NT2/D1 (cell line): Measurements from ENCODE around the gene DPP8.

Experiments used
- DNase-seq: peaks from one replicate; pipeline ENCODE4 v3.0.0-alpha.2; 2011; ENCODE audit warnings: low read depth, low spot score
- H3K27me3 ChIP-seq: 2 replicates; pipeline ENCODE4 v1.6.0; 2011; ENCODE audit warnings: mild to moderate bottlenecking; ENCODE audit not compliant: insufficient read length, insufficient read depth
- H3K36me3 ChIP-seq: 2 replicates; pipeline ENCODE4 v1.6.1; 2011; ENCODE audit warnings: mild to moderate bottlenecking, low read length, mixed read lengths; ENCODE audit not compliant: insufficient read depth, insufficient read length
- H3K4me1 ChIP-seq: 2 replicates; pipeline ENCODE4 v1.5.1; 2011; ENCODE audit not compliant: insufficient read depth, insufficient read length
- H3K4me3 ChIP-seq: 2 replicates; pipeline ENCODE4 v1.5.1; 2011; ENCODE audit warnings: low read depth; ENCODE audit not compliant: insufficient read length
- H3K9ac ChIP-seq: 2 replicates; pipeline ENCODE4 v1.6.0; 2011; ENCODE audit warnings: low read depth; ENCODE audit not compliant: insufficient read length
- H3K9me3 ChIP-seq: 2 replicates; pipeline ENCODE4 v1.5.1; 2011; ENCODE audit warnings: mild to moderate bottlenecking, low read length; ENCODE audit not compliant: insufficient read depth
- SUZ12 ChIP-seq: IDR thresholded peaks from 2 replicates; pipeline ENCODE4 v1.6.1; 2011; ENCODE audit not compliant: insufficient read length, insufficient read depth; ENCODE audit errors: extremely low read depth
- YY1 ChIP-seq: IDR thresholded peaks from 2 replicates; pipeline ENCODE4 v1.6.1; 2011; ENCODE audit not compliant: insufficient read length, insufficient read depth
- ZNF274 ChIP-seq: IDR thresholded peaks from 2 replicates; pipeline ENCODE4 v1.6.1; 2011; ENCODE audit warnings: mild to moderate bottlenecking, low read depth, low read length

DPP8 gene

GRCh38 chr15:65414841-65415621, 102.5 kb downstream of the DPP8 start:
- Histone ChIP-seq H3K4me3 (peak overlapping the region; percentile 25), H3K27me3 (no peaks in the 10 kb centered on the region), H3K9me3 (no peaks in the 10 kb centered on the region), H3K36me3 (peaks cover 2% of the 10 kb centered on the region), H3K9ac (peak overlapping the region; percentile 69), H3K4me1 (peaks cover 40% of the 10 kb centered on the region)
- TF ChIP-seq ZNF274 (no peak), YY1 (no peak), SUZ12 (no peak)
- DNase-seq: peak; percentile 89

GRCh38 chr15:65413760-65414144, 103.7 kb downstream of the DPP8 start:
- peaks cover 45% of the 10 kb centered on the region for H3K4me1 ChIP-seq
- TF ChIP-seq YY1 (no peak), SUZ12 (no peak), ZNF274 (no peak)
- no peak for DNase-seq
- H3K9me3 ChIP-seq: no peaks in the 10 kb centered on the region
- H3K36me3 ChIP-seq: peaks cover 6% of the 10 kb centered on the region
- H3K27me3 ChIP-seq: no peaks in the 10 kb centered on the region
- no peak overlapping the region for H3K4me3 ChIP-seq
- H3K9ac ChIP-seq: no peak overlapping the region

- Histone ChIP-seq H3K4me3 (no peak overlapping the region), H3K4me1 (peaks cover 40% of the 10 kb centered on the region), H3K9me3 (no peaks in the 10 kb centered on the region), H3K36me3 (peaks cover 6% of the 10 kb centered on the region), H3K9ac (no peak overlapping the region), H3K27me3 (no peaks in the 10 kb centered on the region)
- TF ChIP-seq YY1 (no peak), SUZ12 (no peak), ZNF274 (no peak)
- no peak for DNase-seq
Measured at GRCh38 chr15:65413051-65413759, 104.3 kb downstream of the DPP8 start.

- no peak overlapping the region for H3K4me3 ChIP-seq
- H3K27me3 ChIP-seq: no peaks in the 10 kb centered on the region
- TF ChIP-seq ZNF274 (no peak), YY1 (no peak), SUZ12 (no peak)
- no peak for DNase-seq
- H3K9ac ChIP-seq: no peak overlapping the region
- H3K36me3 ChIP-seq: peaks cover 6% of the 10 kb centered on the region
- peaks cover 35% of the 10 kb centered on the region for H3K4me1 ChIP-seq
- no peaks in the 10 kb centered on the region for H3K9me3 ChIP-seq
Measured at GRCh38 chr15:65412556-65412955, 104.9 kb downstream of the DPP8 start.

GRCh38 chr15:65411465-65412071, 105.9 kb downstream of the DPP8 start:
- no peak overlapping the region for H3K9ac ChIP-seq
- H3K9me3 ChIP-seq: no peaks in the 10 kb centered on the region
- DNase-seq: no peak
- no peaks in the 10 kb centered on the region for H3K27me3 ChIP-seq
- no peak overlapping the region for H3K4me3 ChIP-seq
- H3K4me1 ChIP-seq: peaks cover 33% of the 10 kb centered on the region
- H3K36me3 ChIP-seq: peaks cover 11% of the 10 kb centered on the region
- TF ChIP-seq ZNF274 (no peak), YY1 (no peak), SUZ12 (no peak)

GRCh38 chr15:65410972-65411371, 106.5 kb downstream of the DPP8 start:
- TF ChIP-seq SUZ12 (no peak), YY1 (no peak), ZNF274 (no peak)
- Histone ChIP-seq H3K9me3 (no peaks in the 10 kb centered on the region), H3K4me1 (peaks cover 33% of the 10 kb centered on the region), H3K36me3 (peaks cover 13% of the 10 kb centered on the region), H3K27me3 (no peaks in the 10 kb centered on the region), H3K9ac (no peak overlapping the region), H3K4me3 (no peak overlapping the region)
- DNase-seq: no peak

- H3K9me3 ChIP-seq: no peaks in the 10 kb centered on the region
- no peak overlapping the region for H3K4me3 ChIP-seq
- peaks cover 33% of the 10 kb centered on the region for H3K4me1 ChIP-seq
- H3K27me3 ChIP-seq: no peaks in the 10 kb centered on the region
- TF ChIP-seq ZNF274: no peak
- TF ChIP-seq SUZ12: no peak
- no peak for TF ChIP-seq YY1
- no peak for DNase-seq
- H3K9ac ChIP-seq: no peak overlapping the region
- H3K36me3 ChIP-seq: peaks cover 13% of the 10 kb centered on the region
Measured at GRCh38 chr15:65410036-65410435, 107.5 kb downstream of the DPP8 start.
